GM12878 (cell line): ENCODE results near the gene ZFHX2. TPM values are rescaled to one million over a fixed set of nuclear protein-coding genes. Genes with fewer than 3 reads are reported as not detected.

ENCODE experiments used
- ATAC-seq: fragments of 200-7000 bp; cut with Tn5 transposase; 3 replicates; pipeline ENCODE4 v1.9.1; 2020; ENCODE audit warnings: mild to moderate bottlenecking, moderate library complexity
- BruUV-seq: library from RNA; stranded (reverse); fragments of 400-500 nt; replicated peaks from 2 replicates; lab custom pipeline; 2021; lab: Mats Ljungman, UMichigan
- CTCF ChIA-PET: fragments of 300-600 bp; sonication (Branson Sonifier 250); formaldehyde crosslinking; extraction: SDS; loops from one replicate; lab custom pipeline; 2021; ENCODE audit warnings: inconsistent platforms; lab: Yijun Ruan, JAX
- POLR2A ChIA-PET: fragments of 350-600 bp; formaldehyde crosslinking; extraction: SDS; loops from one replicate; lab custom pipeline; 2021; ENCODE audit warnings: inconsistent platforms; lab: Charles Lee
- RAD21 ChIA-PET: fragments of 300-600 bp; sonication (Branson Sonifier 250); formaldehyde crosslinking; loops from one replicate; lab custom pipeline; 2023; ENCODE audit warnings: antibody characterized with exemption; ENCODE audit not compliant: unreplicated experiment; lab: Charles Lee
- SMC1A ChIA-PET: fragments of 300-600 bp; sonication (Branson Sonifier 250); formaldehyde crosslinking; loops from one replicate; lab custom pipeline; 2023; ENCODE audit not compliant: unreplicated experiment, uncharacterized antibody; lab: Charles Lee
- DNase-seq: peaks from one replicate; pipeline ENCODE4 v3.0.0-alpha.2; 2011; ENCODE audit warnings: low read depth, low spot score
- FAIRE-seq: peaks from 3 replicates; lab custom pipeline; 2011; peaks lifted over from hg19 to GRCh38; lab: Jason Lieb, UNC
- H2AFZ ChIP-seq: 2 replicates; pipeline ENCODE4 v1.6.0; 2011; ENCODE audit warnings: low read depth, low read length, control low read depth; ENCODE audit not compliant: control insufficient read depth
- H3K27ac ChIP-seq: 2 replicates; pipeline ENCODE4 v1.5.1; 2011; ENCODE audit warnings: control low read depth; ENCODE audit not compliant: control insufficient read depth, insufficient read depth
- H3K27me3 ChIP-seq, 2 experiments: replicated peaks in 1 of 2; 2 replicates each; pipeline versions ENCODE4 v1.6.0 to v1.6.1; 2011; ENCODE audit warnings: low read length in 1 of 2; ENCODE audit not compliant: control insufficient read depth in 2 of 2, insufficient read depth in 2 of 2
- H3K36me3 ChIP-seq, 2 experiments: 2 replicates each; pipeline ENCODE4 v1.5.1; 2011; ENCODE audit warnings: low read length in 1 of 2; ENCODE audit not compliant: control insufficient read depth in 2 of 2, insufficient read depth in 2 of 2
- H3K4me1 ChIP-seq: 2 replicates; pipeline ENCODE4 v1.6.1; 2011; ENCODE audit warnings: mild to moderate bottlenecking, low read length, moderate library complexity, mixed read lengths; ENCODE audit not compliant: control insufficient read depth, insufficient read depth
- H3K4me2 ChIP-seq: 2 replicates; pipeline ENCODE4 v1.6.0; 2011; ENCODE audit warnings: control low read depth; ENCODE audit not compliant: control insufficient read depth, insufficient read depth
- H3K4me3 ChIP-seq: fragments of 200-600 bp; sonication (generic); 2 replicates; pipeline ENCODE4 v1.5.1; 2016
- H3K79me2 ChIP-seq: 2 replicates; pipeline ENCODE4 v1.6.0; 2011; ENCODE audit warnings: low read length; ENCODE audit not compliant: control insufficient read depth, insufficient read depth
- H3K9ac ChIP-seq: 2 replicates; pipeline ENCODE4 v1.8.0; 2011; ENCODE audit warnings: low read length, control low read depth, mixed read lengths; ENCODE audit not compliant: control insufficient read depth, insufficient read depth
- H3K9me3 ChIP-seq: replicated peaks from 3 replicates; pipeline ENCODE4 v1.5.1; 2011; ENCODE audit warnings: mild to moderate bottlenecking, low read length; ENCODE audit not compliant: control insufficient read depth, insufficient read depth
- H4K20me1 ChIP-seq: 2 replicates; pipeline ENCODE4 v1.6.0; 2011; ENCODE audit not compliant: control insufficient read depth, insufficient read depth
- BMI1 ChIP-seq: fragments of 450-650 bp; IDR thresholded peaks from 2 replicates; pipeline ENCODE4 v1.6.1; 2016; ENCODE audit warnings: mild to moderate bottlenecking, moderate library complexity, borderline replicate concordance
- CBFB ChIP-seq: IDR thresholded peaks from 2 replicates; pipeline ENCODE4 v1.6.1; 2016; ENCODE audit warnings: antibody characterized with exemption, low read depth
- EZH2 ChIP-seq: IDR thresholded peaks from 2 replicates; pipeline ENCODE4 v1.6.1; 2012; ENCODE audit warnings: low read depth, mild to moderate bottlenecking, control low read depth, inconsistent platforms, low read length, borderline replicate concordance; ENCODE audit not compliant: control insufficient read depth
- MYB ChIP-seq: fragments of 150-350 bp; IDR thresholded peaks from 2 replicates; pipeline ENCODE4 v1.6.1; 2014; ENCODE audit warnings: mild to moderate bottlenecking, low read depth, low read length, borderline replicate concordance
- MYC ChIP-seq: IDR thresholded peaks from 2 replicates; pipeline ENCODE4 v1.6.1; 2011; ENCODE audit warnings: mild to moderate bottlenecking, low read length, moderate library complexity, inconsistent platforms; ENCODE audit not compliant: insufficient read depth, insufficient replicate concordance, insufficient read length, severe bottlenecking
- SMC3 ChIP-seq: IDR thresholded peaks from 2 replicates; pipeline ENCODE4 v1.6.1; 2011; ENCODE audit warnings: low read length, improper control_type of control experiment, borderline replicate concordance
- SREBF1 ChIP-seq: IDR thresholded peaks from 2 replicates; pipeline ENCODE4 v1.6.1; 2012; ENCODE audit warnings: mild to moderate bottlenecking, low read length
- SREBF2 ChIP-seq: IDR thresholded peaks from 2 replicates; pipeline ENCODE4 v1.6.1; 2012; ENCODE audit warnings: mild to moderate bottlenecking, low read length
- WGBS: methylation state at CpG from one replicate; pipeline ENCODE4 v1.1.6; 2016; ENCODE audit warnings: low lambda C conversion rate; ENCODE audit not compliant: insufficient replicate concordance, insufficient coverage; ENCODE audit errors: missing lambda C conversion rate; 5-methylcytosine and 5-hydroxymethylcytosine counted together
- in situ Hi-C: fragments of 300-500 bp; cut with MboI; formaldehyde crosslinking; loops from 9 replicates; pipeline ENCODE4 v1.14.3; 2018; ENCODE audit warnings: mixed read lengths
- intact Hi-C: fragments of 100-400 bp; cut with micrococcal nuclease; formaldehyde crosslinking; loops from one replicate; pipeline ENCODE4 v1.14.2; 2022; ENCODE audit not compliant: unreplicated experiment
- polyA plus RNA-seq, 11 experiments: library from polyadenylated mRNA; depleted of rRNA in 4 of 11; unstranded in 6 of 11; stranded (reverse) in 5 of 11; fragments of >200 nt; fragmentation: Nextera tagmentation in 4 of 11; fragmentation: Illumina TruSeq in 1 of 11; extraction: Ambion mirVana in 4 of 11; extraction: Trizol in 1 of 11; gene quantifications; 1 replicate in 1 of 11; 2 replicates in 10 of 11; pipeline versions ENCODE4 v1.2.1 to v1.2.3, GENCODE V29; 2011 to 2016; ENCODE audit warnings: inconsistent platforms in 2 of 11, missing spikeins in 2 of 11, low read depth in 1 of 11
- total RNA-seq, 4 experiments: library from RNA; depleted of rRNA in 3 of 4; stranded (reverse); fragments of >200 nt in 3 of 4; fragmentation: Illumina TruSeq in 1 of 4; extraction: Trizol in 1 of 4; gene quantifications; 2 replicates each; pipeline versions ENCODE4 v1.2.1 to v1.2.3, GENCODE V29; 2013 to 2021
- TF ChIP-seq, protein P1 (sequence below): IDR thresholded peaks from 2 replicates; pipeline ENCODE4 v1.6.1; 2011; ENCODE audit warnings: low read depth, low read length, improper control_type of control experiment, borderline replicate concordance
- TF ChIP-seq, protein P2 (sequence below): fragments of 450-650 bp; IDR thresholded peaks from 2 replicates; pipeline ENCODE4 v1.6.1; 2017; ENCODE audit warnings: low read depth, mild to moderate bottlenecking, moderate library complexity
- TF ChIP-seq, protein P3 (sequence below): fragments of 450-650 bp; IDR thresholded peaks from 2 replicates; pipeline ENCODE4 v1.6.1; 2018; ENCODE audit warnings: borderline replicate concordance, mild to moderate bottlenecking; ENCODE audit not compliant: partially characterized antibody

Gene ZFHX2
- total and polyA plus RNA-seq, 10 of the 15 experiments (the other 5 are each of a cell fraction or from before 2014, with no cell fraction given): 0.27 to 2.2 (median 0.55) TPM

DNA sequence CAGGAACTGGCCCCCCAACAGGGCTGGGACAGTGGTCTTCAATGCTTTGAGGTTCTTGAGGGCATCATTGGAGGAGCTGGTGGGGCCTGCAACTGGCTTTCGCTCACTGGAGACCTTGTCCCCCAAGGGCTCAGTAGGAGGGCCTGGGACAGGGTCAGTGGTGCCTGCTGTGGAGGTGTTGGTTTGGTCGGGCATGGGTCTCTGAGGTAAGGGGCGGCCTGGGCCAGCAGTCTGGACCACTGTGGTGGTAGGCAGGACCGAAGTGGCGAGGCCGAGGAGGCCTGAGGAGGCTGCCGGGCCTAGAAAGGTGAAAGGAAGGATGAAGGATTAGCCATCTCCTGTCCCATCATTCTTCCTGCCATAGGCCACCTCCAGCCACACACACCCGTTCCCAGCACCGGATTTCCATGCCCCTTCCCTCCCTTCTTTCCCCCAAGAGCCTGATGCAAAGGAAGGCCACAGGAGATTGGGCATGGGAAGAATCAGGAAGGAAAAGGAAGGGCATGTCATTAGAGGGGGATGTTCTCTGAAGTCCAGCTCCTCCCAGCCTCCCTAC lies 28.8 kb downstream of the ZFHX2 start (continued):
- TF ChIP-seq, protein P1, sequence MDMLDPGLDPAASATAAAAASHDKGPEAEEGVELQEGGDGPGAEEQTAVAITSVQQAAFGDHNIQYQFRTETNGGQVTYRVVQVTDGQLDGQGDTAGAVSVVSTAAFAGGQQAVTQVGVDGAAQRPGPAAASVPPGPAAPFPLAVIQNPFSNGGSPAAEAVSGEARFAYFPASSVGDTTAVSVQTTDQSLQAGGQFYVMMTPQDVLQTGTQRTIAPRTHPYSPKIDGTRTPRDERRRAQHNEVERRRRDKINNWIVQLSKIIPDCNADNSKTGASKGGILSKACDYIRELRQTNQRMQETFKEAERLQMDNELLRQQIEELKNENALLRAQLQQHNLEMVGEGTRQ: no peak

DNA sequence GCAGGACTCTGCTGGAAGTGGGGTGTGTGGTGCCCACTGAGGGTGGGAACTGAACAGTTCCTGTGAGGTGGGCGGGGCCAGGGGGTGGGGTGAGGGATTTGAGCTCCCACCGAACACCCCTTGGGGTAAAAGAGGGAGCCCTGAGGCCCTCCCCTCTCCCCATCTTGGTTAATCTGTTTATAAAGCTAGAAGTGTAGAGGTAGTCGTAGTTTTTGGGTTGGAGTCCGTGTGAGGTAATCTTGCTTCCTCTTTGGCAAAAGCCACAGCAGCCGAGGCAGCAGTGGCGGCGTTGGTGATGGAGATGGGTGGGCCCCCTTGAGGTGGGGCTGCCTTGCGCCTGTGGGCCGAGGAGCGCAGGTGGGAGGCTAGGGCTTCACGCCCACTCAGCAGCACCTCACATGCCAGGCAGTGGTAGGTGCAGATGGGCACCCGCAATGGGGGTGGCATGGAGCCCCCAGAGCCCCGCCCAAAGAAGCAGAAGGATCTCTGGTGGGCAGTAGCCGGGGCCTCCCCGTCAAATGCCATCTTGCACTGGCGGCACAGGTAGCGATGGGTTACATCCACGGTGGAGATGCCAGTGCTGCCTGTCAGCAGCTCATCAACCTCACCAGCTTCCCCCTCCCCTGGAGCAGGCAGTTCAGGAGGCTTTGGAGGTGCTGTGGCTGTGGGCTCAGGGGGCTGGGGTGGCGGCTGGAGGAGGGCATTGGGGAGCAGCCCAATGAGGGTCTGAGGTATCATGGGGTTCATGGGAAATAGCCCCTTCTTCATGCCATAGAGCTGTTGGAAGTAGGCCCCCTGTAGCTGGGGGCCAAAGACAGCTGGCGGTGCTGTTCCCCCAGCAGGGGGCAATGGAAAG lies 29.6 kb downstream of the ZFHX2 start:
- no peak for DNase-seq
- H4K20me1 ChIP-seq: no peaks in the 10 kb centered on the region
- ChIA-PET RAD21 (no interaction called here), POLR2A (no interaction called here), SMC1A (interaction anchor here (1.3 kb wide), 1 partner anchor 35 kb away, joined by 3 read pairs; no protein-coding TSS in a partner anchor), CTCF (interaction anchor here (1.5 kb wide), 1 partner anchor 37 kb away, joined by 3 read pairs; no protein-coding TSS in a partner anchor)
- no peaks in the 10 kb centered on the region for H3K9me3 ChIP-seq
- no peak for FAIRE-seq
- ATAC-seq: no peak
- H2AFZ ChIP-seq: no peak overlapping the region
- no peaks in the 10 kb centered on the region for H3K4me1 ChIP-seq
- intact Hi-C loops: no loop called here
- no peaks in the 10 kb centered on the region for H3K36me3 ChIP-seq
- in situ Hi-C loops: no loop called here
- no peak overlapping the region for H3K9ac ChIP-seq
- H3K4me3 ChIP-seq: no peak overlapping the region
- H3K79me2 ChIP-seq: no peaks in the 10 kb centered on the region
- no peak overlapping the region for H3K27ac ChIP-seq
- no peak overlapping the region for H3K4me2 ChIP-seq
- 61% methylated on average over 19 of the region's 20 CpGs for WGBS
- H3K27me3 ChIP-seq: no peaks in the 10 kb centered on the region
- BruUV-seq: no TSS peak
- TF ChIP-seq MYC (no peak), SREBF2 (no peak), BMI1 (no peak), MYB (no peak), EZH2 (no peak), SREBF1 (no peak), CBFB (no peak), SMC3 (no peak)
- TF ChIP-seq, protein P2, sequence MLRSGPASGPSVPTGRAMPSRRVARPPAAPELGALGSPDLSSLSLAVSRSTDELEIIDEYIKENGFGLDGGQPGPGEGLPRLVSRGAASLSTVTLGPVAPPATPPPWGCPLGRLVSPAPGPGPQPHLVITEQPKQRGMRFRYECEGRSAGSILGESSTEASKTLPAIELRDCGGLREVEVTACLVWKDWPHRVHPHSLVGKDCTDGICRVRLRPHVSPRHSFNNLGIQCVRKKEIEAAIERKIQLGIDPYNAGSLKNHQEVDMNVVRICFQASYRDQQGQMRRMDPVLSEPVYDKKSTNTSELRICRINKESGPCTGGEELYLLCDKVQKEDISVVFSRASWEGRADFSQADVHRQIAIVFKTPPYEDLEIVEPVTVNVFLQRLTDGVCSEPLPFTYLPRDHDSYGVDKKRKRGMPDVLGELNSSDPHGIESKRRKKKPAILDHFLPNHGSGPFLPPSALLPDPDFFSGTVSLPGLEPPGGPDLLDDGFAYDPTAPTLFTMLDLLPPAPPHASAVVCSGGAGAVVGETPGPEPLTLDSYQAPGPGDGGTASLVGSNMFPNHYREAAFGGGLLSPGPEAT: no peak
- TF ChIP-seq, protein P3, sequence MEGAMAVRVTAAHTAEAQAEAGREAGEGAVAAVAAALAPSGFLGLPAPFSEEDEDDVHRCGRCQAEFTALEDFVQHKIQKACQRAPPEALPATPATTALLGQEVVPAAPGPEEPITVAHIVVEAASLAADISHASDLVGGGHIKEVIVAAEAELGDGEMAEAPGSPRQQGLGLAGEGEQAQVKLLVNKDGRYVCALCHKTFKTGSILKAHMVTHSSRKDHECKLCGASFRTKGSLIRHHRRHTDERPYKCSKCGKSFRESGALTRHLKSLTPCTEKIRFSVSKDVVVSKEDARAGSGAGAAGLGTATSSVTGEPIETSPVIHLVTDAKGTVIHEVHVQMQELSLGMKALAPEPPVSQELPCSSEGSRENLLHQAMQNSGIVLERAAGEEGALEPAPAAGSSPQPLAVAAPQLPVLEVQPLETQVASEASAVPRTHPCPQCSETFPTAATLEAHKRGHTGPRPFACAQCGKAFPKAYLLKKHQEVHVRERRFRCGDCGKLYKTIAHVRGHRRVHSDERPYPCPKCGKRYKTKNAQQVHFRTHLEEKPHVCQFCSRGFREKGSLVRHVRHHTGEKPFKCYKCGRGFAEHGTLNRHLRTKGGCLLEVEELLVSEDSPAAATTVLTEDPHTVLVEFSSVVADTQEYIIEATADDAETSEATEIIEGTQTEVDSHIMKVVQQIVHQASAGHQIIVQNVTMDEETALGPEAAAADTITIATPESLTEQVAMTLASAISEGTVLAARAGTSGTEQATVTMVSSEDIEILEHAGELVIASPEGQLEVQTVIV: no peak
